Measurements from ENCODE around the gene ADAMTS16.

ADAMTS16 gene

GRCh38 chr5:5304361-5305020, 164.4 kb downstream of the ADAMTS16 start:
- Histone ChIP-seq H3K27ac (ENCODE audit: low read length) (no peak overlapping the region), H3K4me1 (ENCODE audit: low read length) (no peaks in the 10 kb centered on the region), H3K9me2 (replicated peaks; ENCODE audit: insufficient read depth, low read length) (no peaks in the 10 kb centered on the region), H3K9me3 (replicated peaks; ENCODE audit: insufficient read depth, low read length) (no peaks in the 10 kb centered on the region), H3K4me2 (ENCODE audit: low read depth, low read length) (no peak overlapping the region), H3K4me3 (ENCODE audit: low read length) (no peak overlapping the region), H4K20me1 (ENCODE audit: insufficient read depth, low read length) (no peaks in the 10 kb centered on the region), H3K36me3 (replicated peaks; ENCODE audit: insufficient read depth, low read length) (no peaks in the 10 kb centered on the region), H3K79me2 (ENCODE audit: low read length) (no peaks in the 10 kb centered on the region), H3K27me3 (replicated peaks; ENCODE audit: insufficient read depth, low read length) (no peaks in the 10 kb centered on the region), H3K9ac (ENCODE audit: low read length) (no peak overlapping the region), H3F3A (ENCODE audit: insufficient read depth, low read length) (no peaks in the 10 kb centered on the region), H2AFZ (ENCODE audit: low read length) (no peak overlapping the region)
- TF ChIP-seq CTCF (IDR thresholded peaks at IDR 0.05; ENCODE audit: low read length), result no peak
- no peak for TF ChIP-seq EZH2phosphoT487 (IDR thresholded peaks at IDR 0.05; ENCODE audit: low read length)
- no peak for TF ChIP-seq EZH2 (optimal IDR thresholded peaks at IDR 0.05; ENCODE audit: low read depth, low read length)
- no peak for DNase-seq

- no peaks in the 10 kb centered on the region for H4K20me1 ChIP-seq (ENCODE audit: insufficient read depth, low read length)
- H3K4me1 ChIP-seq (ENCODE audit: low read length), result no peaks in the 10 kb centered on the region
- H3F3A ChIP-seq (ENCODE audit: insufficient read depth, low read length), result no peaks in the 10 kb centered on the region
- no peak overlapping the region for H3K4me2 ChIP-seq (ENCODE audit: low read depth, low read length)
- H3K4me3 ChIP-seq (ENCODE audit: low read length), result no peak overlapping the region
- no peaks in the 10 kb centered on the region for H3K27me3 ChIP-seq (replicated peaks; ENCODE audit: insufficient read depth, low read length)
- TF ChIP-seq EZH2phosphoT487 (IDR thresholded peaks at IDR 0.05; ENCODE audit: low read length) (no peak), CTCF (IDR thresholded peaks at IDR 0.05; ENCODE audit: low read length) (no peak), EZH2 (optimal IDR thresholded peaks at IDR 0.05; ENCODE audit: low read depth, low read length) (no peak)
- H3K9ac ChIP-seq (ENCODE audit: low read length), result no peak overlapping the region
- no peaks in the 10 kb centered on the region for H3K36me3 ChIP-seq (replicated peaks; ENCODE audit: insufficient read depth, low read length)
- H3K27ac ChIP-seq (ENCODE audit: low read length), result no peak overlapping the region
- H3K9me2 ChIP-seq (replicated peaks; ENCODE audit: insufficient read depth, low read length), result no peaks in the 10 kb centered on the region
- H3K79me2 ChIP-seq (ENCODE audit: low read length), result no peaks in the 10 kb centered on the region
- no peak for DNase-seq
- no peaks in the 10 kb centered on the region for H3K9me3 ChIP-seq (replicated peaks; ENCODE audit: insufficient read depth, low read length)
- H2AFZ ChIP-seq (ENCODE audit: low read length), result no peak overlapping the region
Observed at GRCh38 chr5:5306696-5307095, 166.6 kb downstream of the ADAMTS16 start.

- no peak overlapping the region for H2AFZ ChIP-seq (ENCODE audit: low read length)
- no peak overlapping the region for H3K4me2 ChIP-seq (ENCODE audit: low read depth, low read length)
- H3K4me3 ChIP-seq (ENCODE audit: low read length), result no peak overlapping the region
- no peak overlapping the region for H3K27ac ChIP-seq (ENCODE audit: low read length)
- H3K9me2 ChIP-seq (replicated peaks; ENCODE audit: insufficient read depth, low read length), result no peaks in the 10 kb centered on the region
- H3K27me3 ChIP-seq (replicated peaks; ENCODE audit: insufficient read depth, low read length), result no peaks in the 10 kb centered on the region
- H3K9ac ChIP-seq (ENCODE audit: low read length), result no peak overlapping the region
- H3K79me2 ChIP-seq (ENCODE audit: low read length), result no peaks in the 10 kb centered on the region
- H3K9me3 ChIP-seq (replicated peaks; ENCODE audit: insufficient read depth, low read length), result no peaks in the 10 kb centered on the region
- no peaks in the 10 kb centered on the region for H4K20me1 ChIP-seq (ENCODE audit: insufficient read depth, low read length)
- no peaks in the 10 kb centered on the region for H3K4me1 ChIP-seq (ENCODE audit: low read length)
- no peaks in the 10 kb centered on the region for H3K36me3 ChIP-seq (replicated peaks; ENCODE audit: insufficient read depth, low read length)
- no peak for TF ChIP-seq EZH2 (optimal IDR thresholded peaks at IDR 0.05; ENCODE audit: low read depth, low read length)
- no peak for TF ChIP-seq EZH2phosphoT487 (IDR thresholded peaks at IDR 0.05; ENCODE audit: low read length)
- no peak for TF ChIP-seq CTCF (IDR thresholded peaks at IDR 0.05; ENCODE audit: low read length)
- no peaks in the 10 kb centered on the region for H3F3A ChIP-seq (ENCODE audit: insufficient read depth, low read length)
- no peak for DNase-seq
Observed at GRCh38 chr5:5308319-5308718, 168.2 kb downstream of the ADAMTS16 start.

All from MM.1S (cell line).